ENCODE measurements around the gene NFASC.

NFASC gene

DNA sequence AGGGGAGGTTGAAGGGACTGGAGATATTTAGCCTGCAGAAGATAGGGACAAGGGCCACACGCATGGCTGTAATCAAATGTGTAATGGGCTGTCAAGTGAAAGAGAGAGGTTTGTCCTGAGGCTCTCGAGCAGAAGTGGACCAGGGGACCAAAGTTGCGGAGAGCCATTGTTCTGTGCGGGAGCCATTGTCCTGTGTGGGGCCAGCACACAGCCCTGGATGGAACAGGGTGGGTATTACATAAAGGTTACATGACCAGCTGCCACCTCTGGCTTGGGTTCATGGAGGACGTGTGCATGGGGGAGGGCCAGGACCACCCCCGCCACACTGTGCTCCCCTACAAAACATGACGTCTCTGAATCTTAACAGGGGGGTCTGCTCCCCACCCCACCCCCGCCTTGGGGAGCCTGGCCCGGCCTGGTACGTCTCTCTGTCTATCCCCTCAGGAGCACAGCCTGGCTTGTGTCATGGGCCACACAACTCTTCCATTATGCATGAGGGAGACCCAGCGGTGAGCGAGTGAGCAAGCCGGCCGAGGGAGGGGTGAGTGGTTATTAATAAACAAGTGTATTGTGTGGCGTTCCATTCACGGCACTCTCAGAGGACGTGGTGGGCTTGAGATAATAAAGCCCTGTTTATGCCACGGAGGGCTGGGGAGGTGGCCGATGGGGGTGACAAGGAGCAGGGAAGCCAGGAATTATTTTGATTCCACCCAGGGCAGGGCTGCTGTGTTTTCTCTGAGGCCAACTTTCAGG lies at the start of gene NFASC:
TSS of gene NFASC (plus strand) at position 703 of the 753 bp plus-strand sequence. CDS start 73,454 bp downstream, outside the sequence.
- Histone ChIP-seq H3K27ac (no peak within 1 kb of the TSS), H3K27me3 (replicated peaks) (no peaks in the 10 kb centered on the region), H3K4me3 (ENCODE audit: low read depth, low read length) (no peak within 1 kb of the TSS), H3K36me3 (replicated peaks) (no peaks in the 10 kb centered on the region)
- in situ Hi-C loops (cut with HindIII; ENCODE audit: low pct_ligation_motif_present, low sequenced_read_pairs): no loop called here
- DNase-seq: no peak
- no peak for TF ChIP-seq CTCF (IDR thresholded peaks at IDR 0.05; ENCODE audit: low read depth, low read length, missing control alignments)

DNA sequence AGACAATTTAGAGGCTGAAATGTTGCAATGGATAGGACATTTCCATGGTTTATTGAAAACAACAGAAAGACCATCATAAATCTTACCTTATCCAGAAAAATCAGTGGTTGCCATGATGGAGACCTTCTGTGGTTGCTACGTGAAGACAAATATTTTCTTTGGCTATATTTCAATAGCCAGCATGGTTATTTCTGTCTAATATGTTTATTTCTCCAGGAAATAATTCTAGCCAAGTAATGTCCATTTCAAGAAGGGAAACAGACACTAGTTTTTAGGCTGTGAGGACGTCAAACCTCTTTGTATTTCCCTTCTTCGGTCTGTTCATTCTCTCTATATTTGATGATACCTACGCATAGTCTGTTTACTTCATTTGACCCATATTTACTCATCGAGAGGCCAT lies 49.2 kb upstream of the NFASC start:
- TF ChIP-seq CTCF (IDR thresholded peaks at IDR 0.05; ENCODE audit: low read depth, low read length, missing control alignments): no peak
- Histone ChIP-seq H3K36me3 (replicated peaks) (no peaks in the 10 kb centered on the region), H3K27ac (no peak overlapping the region), H3K4me3 (ENCODE audit: low read depth, low read length) (no peak overlapping the region), H3K27me3 (replicated peaks) (peaks cover 4% of the 10 kb centered on the region)
- in situ Hi-C loops (cut with HindIII; ENCODE audit: low pct_ligation_motif_present, low sequenced_read_pairs): no loop called here
- no peak for DNase-seq

DNA sequence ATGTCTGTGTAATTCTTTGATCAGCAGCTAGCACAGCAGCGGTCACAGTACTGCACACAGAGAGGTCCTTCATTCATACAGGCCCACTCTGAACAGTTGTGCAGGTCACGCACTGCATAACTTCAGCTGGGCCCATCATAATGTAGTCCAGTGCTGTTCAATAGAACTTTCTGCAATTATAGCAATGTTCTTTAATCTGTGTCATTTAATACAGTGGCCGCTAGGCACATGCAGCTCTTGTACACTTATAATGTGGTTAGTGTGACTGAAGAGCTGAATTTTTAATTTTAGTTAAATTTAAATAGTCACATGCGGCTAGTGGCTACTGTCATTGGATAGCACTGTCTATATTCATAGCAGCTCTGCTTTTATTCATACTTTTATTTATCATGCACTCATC lies 48.7 kb upstream of the NFASC start:
- TF ChIP-seq CTCF (IDR thresholded peaks at IDR 0.05; ENCODE audit: low read depth, low read length, missing control alignments): no peak
- Histone ChIP-seq H3K27me3 (replicated peaks) (peaks cover 4% of the 10 kb centered on the region), H3K27ac (no peak overlapping the region), H3K4me3 (ENCODE audit: low read depth, low read length) (no peak overlapping the region), H3K36me3 (replicated peaks) (no peaks in the 10 kb centered on the region)
- in situ Hi-C loops (cut with HindIII; ENCODE audit: low pct_ligation_motif_present, low sequenced_read_pairs): no loop called here
- no peak for DNase-seq

DNA sequence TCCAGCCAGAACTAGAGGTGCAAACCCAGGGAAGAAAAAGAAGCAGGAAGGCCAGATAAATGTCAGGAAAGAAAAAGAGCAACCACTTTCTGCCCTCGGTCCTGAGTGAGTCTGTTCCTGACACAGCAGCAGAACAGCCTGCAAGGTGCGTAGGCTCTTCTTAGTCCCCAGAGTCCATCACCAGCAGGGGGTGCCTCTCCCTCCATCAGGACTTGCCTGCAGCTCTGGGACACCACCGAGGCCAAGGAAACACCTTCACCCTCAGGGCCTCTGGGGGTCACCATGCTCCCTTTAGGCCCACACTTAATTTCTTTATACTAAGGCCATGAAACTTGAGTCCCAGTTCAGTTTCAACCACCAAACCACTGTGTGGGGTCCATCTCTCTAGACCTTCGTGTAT lies 43.7 kb upstream of the NFASC start:
- no peak for TF ChIP-seq CTCF (IDR thresholded peaks at IDR 0.05; ENCODE audit: low read depth, low read length, missing control alignments)
- Histone ChIP-seq H3K4me3 (ENCODE audit: low read depth, low read length) (no peak overlapping the region), H3K36me3 (replicated peaks) (no peaks in the 10 kb centered on the region), H3K27ac (no peak overlapping the region), H3K27me3 (replicated peaks) (peaks cover 12% of the 10 kb centered on the region)
- in situ Hi-C loops (cut with HindIII; ENCODE audit: low pct_ligation_motif_present, low sequenced_read_pairs): no loop called here
- no peak for DNase-seq

GRCh38 chr1:204828352-204828850 lies 42.3 kb upstream of the NFASC start:
- peak; percentile 2 for DNase-seq
- peaks cover 12% of the 10 kb centered on the region for H3K27me3 ChIP-seq (replicated peaks)

More at GRCh38 chr1:204828352-204828850, 42.3 kb upstream of the NFASC start:
- H3K36me3 ChIP-seq (replicated peaks): no peaks in the 10 kb centered on the region
- TF ChIP-seq CTCF (IDR thresholded peaks at IDR 0.05; ENCODE audit: low read depth, low read length, missing control alignments): no peak
- in situ Hi-C loops (cut with HindIII; ENCODE audit: low pct_ligation_motif_present, low sequenced_read_pairs): no loop called here
- no peak overlapping the region for H3K4me3 ChIP-seq (ENCODE audit: low read depth, low read length)
- H3K27ac ChIP-seq: no peak overlapping the region

All from brain microvascular endothelial cell (primary cell).